MCF 10A (cell line): ENCODE data around the gene PHKB. TPM values are rescaled to one million over a fixed set of nuclear protein-coding genes. Genes with fewer than 3 reads are reported as not detected.

Source experiments
- BruUV-seq: library from RNA; stranded (reverse); fragments of 400-500 nt; replicated peaks from 2 replicates; lab custom pipeline; 2021; lab: Mats Ljungman, UMichigan
- CTCF ChIA-PET: fragments of 300-600 bp; sonication (Branson Sonifier 250); formaldehyde crosslinking; extraction: SDS; loops from one replicate; lab custom pipeline; 2021; ENCODE audit warnings: antibody characterized with exemption, inconsistent platforms; lab: Yijun Ruan, JAX
- POLR2A ChIA-PET: fragments of 300-600, 350-650 bp; sonication (Branson Sonifier 250); formaldehyde crosslinking; extraction: SDS; loops from one replicate; lab custom pipeline; 2020; ENCODE audit warnings: antibody characterized with exemption, inconsistent platforms; lab: Yijun Ruan, JAX
- DNase-seq: peaks from one replicate; pipeline ENCODE4 v3.0.0-alpha.2; 2018; ENCODE audit not compliant: unreplicated experiment
- H3K27ac Mint-ChIP-seq: one replicate; pipeline ENCODE4 v1.8.0; 2022; ENCODE audit warnings: mild to moderate bottlenecking, low read depth, mixed read lengths; ENCODE audit not compliant: unreplicated experiment
- H3K27me3 Mint-ChIP-seq: one replicate; pipeline ENCODE4 v1.8.0; 2022; ENCODE audit warnings: mixed read lengths; ENCODE audit not compliant: insufficient read depth, unreplicated experiment
- H3K36me3 Mint-ChIP-seq: one replicate; pipeline ENCODE4 v1.8.0; 2022; ENCODE audit warnings: mild to moderate bottlenecking, moderate library complexity, mixed read lengths; ENCODE audit not compliant: insufficient read depth, unreplicated experiment
- H3K4me1 Mint-ChIP-seq: one replicate; pipeline ENCODE4 v1.8.0; 2022; ENCODE audit warnings: mixed read lengths; ENCODE audit not compliant: insufficient read depth, unreplicated experiment
- H3K4me3 Mint-ChIP-seq: one replicate; pipeline ENCODE4 v1.8.0; 2022; ENCODE audit warnings: mild to moderate bottlenecking, moderate library complexity, mixed read lengths; ENCODE audit not compliant: unreplicated experiment
- H3K9me3 Mint-ChIP-seq: one replicate; pipeline ENCODE4 v1.8.0; 2022; ENCODE audit warnings: mixed read lengths; ENCODE audit not compliant: unreplicated experiment
- CTCF ChIP-seq: fragments of 200-600 bp; IDR thresholded peaks from one replicate; pipeline ENCODE4 v1.8.0; 2022; ENCODE audit warnings: antibody characterized with exemption, mild to moderate bottlenecking; ENCODE audit not compliant: unreplicated experiment
- intact Hi-C: fragments of 100-400 bp; cut with micrococcal nuclease; formaldehyde crosslinking; loops from 2 replicates; pipeline ENCODE4 v1.14.1; 2022
- total RNA-seq: library from RNA; stranded (reverse); gene quantifications from 2 replicates; pipeline ENCODE4 v1.2.3, GENCODE V29; 2022

The PHKB gene
- total RNA-seq, 1 experiment from 2014 or later, result 62.2 TPM

GRCh38 chr16:47734081-47734857, 273.1 kb downstream of the PHKB start:
- DNase-seq, result no peak
- no peak for TF ChIP-seq CTCF
- H3K9me3 Mint-ChIP-seq, result peaks cover 7% of the 10 kb centered on the region
- no peaks in the 10 kb centered on the region for H3K27me3 Mint-ChIP-seq
- no peak overlapping the region for H3K4me3 Mint-ChIP-seq
- no TSS peak for BruUV-seq
- intact Hi-C loops, result loop anchor here (10.0 kb wide), 1 partner anchor 421 kb away; the partner anchor contains the start of gene ABCC12
- H3K27ac Mint-ChIP-seq, result no peak overlapping the region
- ChIA-PET CTCF (no interaction called here), POLR2A (no interaction called here)
- H3K4me1 Mint-ChIP-seq, result peaks cover 28% of the 10 kb centered on the region
- H3K36me3 Mint-ChIP-seq, result no peaks in the 10 kb centered on the region

- intact Hi-C loops, result loop anchor here (10.0 kb wide), 1 partner anchor 420 kb away; the partner anchor contains the start of gene ABCC12
- no peak for DNase-seq
- Mint-ChIP-seq H3K27me3 (no peaks in the 10 kb centered on the region), H3K9me3 (peaks cover 7% of the 10 kb centered on the region), H3K4me3 (no peak overlapping the region), H3K4me1 (peaks cover 28% of the 10 kb centered on the region), H3K36me3 (no peaks in the 10 kb centered on the region), H3K27ac (no peak overlapping the region)
- TF ChIP-seq CTCF, result no peak
- POLR2A ChIA-PET, result no interaction called here
- no TSS peak for BruUV-seq
- CTCF ChIA-PET, result no interaction called here
Measured at GRCh38 chr16:47734987-47735594, 274.0 kb downstream of the PHKB start.

- Mint-ChIP-seq H3K4me1 (no peaks in the 10 kb centered on the region), H3K27me3 (no peaks in the 10 kb centered on the region), H3K4me3 (no peak overlapping the region), H3K36me3 (no peaks in the 10 kb centered on the region), H3K9me3 (no peaks in the 10 kb centered on the region), H3K27ac (no peak overlapping the region)
- intact Hi-C loops, result no loop called here
- BruUV-seq, result no TSS peak
- no peak for TF ChIP-seq CTCF
- no peak for DNase-seq
- ChIA-PET POLR2A (no interaction called here), CTCF (no interaction called here)
Measured at GRCh38 chr16:47750371-47750770, 289.2 kb downstream of the PHKB start.

Other genes starting within 250 kb of the PHKB start
- 35.4 and 44.0 TPM in 2 replicates for gene ITFG1, start 268 bp upstream of the PHKB start, total RNA-seq